A549 (cell line): ENCODE measurements around the gene MAGI2. TPM values are rescaled to one million over a fixed set of nuclear protein-coding genes. Genes with fewer than 3 reads are reported as not detected.

Source experiments
- ATAC-seq, 2 experiments: fragments of 200-7000 bp in 1 of 2; fragments of >200 bp in 1 of 2; cut with Nextera tagmentation in 1 of 2; cut with Tn5 transposase in 1 of 2; 3 replicates each; pipeline versions ENCODE4 v1.8.0 to v1.9.1; 2018 to 2020; ENCODE audit warnings: mild to moderate bottlenecking in 1 of 2, moderate library complexity in 1 of 2
- CTCF ChIA-PET: fragments of 300-600 bp; sonication (Branson Sonifier 250); formaldehyde crosslinking; extraction: SDS; loops from one replicate; lab custom pipeline; 2021; ENCODE audit warnings: antibody characterized with exemption, inconsistent platforms; lab: Yijun Ruan, JAX
- POLR2A ChIA-PET: fragments of 350-600 bp; formaldehyde crosslinking; extraction: SDS; loops from one replicate; lab custom pipeline; 2021; ENCODE audit warnings: antibody characterized with exemption, inconsistent platforms; lab: Yijun Ruan, JAX
- DNase-seq, 2 experiments: peaks; one replicate each; pipeline versions ENCODE4 v3.0.0 to v3.0.0-alpha.2; 2011 to 2016; ENCODE audit warnings: low read depth in 1 of 2, low spot score in 1 of 2
- FAIRE-seq: peaks from 2 replicates; lab custom pipeline; 2011; peaks lifted over from hg19 to GRCh38; lab: Jason Lieb, UNC
- H3K27ac ChIP-seq, 2 experiments: fragments of >200 bp; sonication (Bioruptor Twin); formaldehyde crosslinking; 3 replicates each; pipeline ENCODE4 v1.5.1; 2016 to 2017
- H3K4me1 ChIP-seq: fragments of >200 bp; sonication (Bioruptor Twin); formaldehyde crosslinking; 3 replicates; pipeline ENCODE4 v1.6.1; 2016
- H3K4me2 ChIP-seq: fragments of >200 bp; sonication (Bioruptor Twin); formaldehyde crosslinking; 3 replicates; pipeline ENCODE4 v1.6.1; 2016
- H3K4me3 ChIP-seq: fragments of >200 bp; sonication (Bioruptor Twin); formaldehyde crosslinking; 3 replicates; pipeline ENCODE4 v1.5.1; 2016
- H3K9me3 ChIP-seq: fragments of >200 bp; sonication (Bioruptor Twin); formaldehyde crosslinking; 3 replicates; pipeline ENCODE4 v1.6.1; 2016
- ATOH8 ChIP-seq: fragments of 250-450 bp; sonication (Bioruptor Pico); IDR thresholded peaks from 2 replicates; pipeline ENCODE4 v1.5.0; 2020; ENCODE audit warnings: low read depth, mild to moderate bottlenecking, moderate library complexity
- BCL3 ChIP-seq: fragments of >200 bp; sonication (Bioruptor Twin); formaldehyde crosslinking; IDR thresholded peaks from 3 replicates; pipeline ENCODE4 v1.6.1; 2016
- BHLHE40 ChIP-seq: IDR thresholded peaks from 2 replicates; pipeline ENCODE4 v1.6.1; 2012; ENCODE audit warnings: low read depth, low read length, inconsistent platforms
- CEBPB ChIP-seq, 2 experiments: fragments of >200 bp in 1 of 2; sonication (Bioruptor Twin) in 1 of 2; formaldehyde crosslinking in 1 of 2; IDR thresholded peaks; 2 replicates each; pipeline ENCODE4 v1.6.1; 2012 to 2016
- CHD4 ChIP-seq: fragments of 200-600 bp; sonication (generic); IDR thresholded peaks from 2 replicates; pipeline ENCODE4 v1.6.1; 2016; ENCODE audit warnings: antibody characterized with exemption, mild to moderate bottlenecking, borderline replicate concordance
- EHMT2 ChIP-seq: fragments of 200-600 bp; sonication (generic); IDR thresholded peaks from 2 replicates; pipeline ENCODE4 v1.6.1; 2016; ENCODE audit warnings: antibody characterized with exemption, low read depth, mild to moderate bottlenecking, moderate library complexity
- EP300 ChIP-seq, 2 experiments: fragments of >200 bp; sonication (Bioruptor Twin); formaldehyde crosslinking; IDR thresholded peaks; 2 replicates in 1 of 2; 3 replicates in 1 of 2; pipeline ENCODE4 v1.6.1; 2016 to 2017
- FOSB ChIP-seq: fragments of 250-450 bp; sonication (Bioruptor Pico); IDR thresholded peaks from 2 replicates; pipeline ENCODE4 v1.5.0; 2020; ENCODE audit warnings: mild to moderate bottlenecking, moderate library complexity
- HOXB13 ChIP-seq: fragments of 250-450 bp; sonication (Bioruptor Pico); IDR thresholded peaks from 2 replicates; pipeline ENCODE4 v1.5.0; 2020; ENCODE audit warnings: low read depth, mild to moderate bottlenecking, moderate library complexity
- HOXB5 ChIP-seq: fragments of 250-450 bp; sonication (Bioruptor Pico); IDR thresholded peaks from 2 replicates; pipeline ENCODE4 v1.5.0; 2020; ENCODE audit warnings: mild to moderate bottlenecking, moderate library complexity
- JUNB ChIP-seq: fragments of >200 bp; sonication (Bioruptor Twin); formaldehyde crosslinking; IDR thresholded peaks from 2 replicates; pipeline ENCODE4 v1.6.1; 2016
- KDM1A ChIP-seq: fragments of 200-600 bp; sonication (generic); IDR thresholded peaks from 2 replicates; pipeline ENCODE4 v1.6.1; 2016; ENCODE audit warnings: low read depth, mild to moderate bottlenecking
- KDM5A ChIP-seq: fragments of 200-600 bp; sonication (generic); IDR thresholded peaks from 2 replicates; pipeline ENCODE4 v1.6.1; 2016; ENCODE audit warnings: antibody characterized with exemption, mild to moderate bottlenecking
- NFE2L2 ChIP-seq: fragments of 150-350 bp; conservative IDR thresholded peaks from 2 replicates; pipeline ENCODE4 v1.6.1; 2014; ENCODE audit warnings: low read length
- PBX3 ChIP-seq: IDR thresholded peaks from 2 replicates; pipeline ENCODE4 v1.6.1; 2012
- PHF8 ChIP-seq: fragments of 200-600 bp; sonication (generic); IDR thresholded peaks from 2 replicates; pipeline ENCODE4 v1.6.1; 2016; ENCODE audit warnings: low read depth, mild to moderate bottlenecking, antibody characterized with exemption, moderate library complexity, borderline replicate concordance
- POLR2A ChIP-seq: IDR thresholded peaks from 2 replicates; pipeline ENCODE4 v1.6.1; 2012; ENCODE audit warnings: mild to moderate bottlenecking, low read length
- REST ChIP-seq: fragments of 200-600 bp; sonication (generic); IDR thresholded peaks from 2 replicates; pipeline ENCODE4 v1.6.1; 2016; ENCODE audit warnings: antibody characterized with exemption, mild to moderate bottlenecking, moderate library complexity
- RNF2 ChIP-seq: fragments of 200-600 bp; sonication (generic); IDR thresholded peaks from 2 replicates; pipeline ENCODE4 v1.6.1; 2016; ENCODE audit warnings: low read depth, mild to moderate bottlenecking, antibody characterized with exemption, moderate library complexity, borderline replicate concordance
- ZFP36 ChIP-seq: fragments of 450-650 bp; IDR thresholded peaks from 2 replicates; pipeline ENCODE4 v1.6.1; 2014; ENCODE audit warnings: borderline replicate concordance; ENCODE audit not compliant: partially characterized antibody
- WGBS: methylation state at CpG from one replicate; pipeline ENCODE4 v1.1.6; 2017; ENCODE audit errors: missing lambda C conversion rate; 5-methylcytosine and 5-hydroxymethylcytosine counted together
- polyA plus RNA-seq, 4 experiments: library from polyadenylated mRNA; depleted of rRNA in 3 of 4; stranded (reverse); fragments of >200 nt; fragmentation: RNase III in 1 of 4; extraction: RNeasy Plus Mini Kit Qiagen cat#74134 plus additional on column Dnase treatment in 1 of 4; gene quantifications; 2 replicates in 3 of 4; 3 replicates in 1 of 4; pipeline ENCODE4 v1.2.3, GENCODE V29; 2011 to 2017

MAGI2 gene
- polyA plus RNA-seq, 2 of the 4 experiments (the other 2 are of a cell fraction) = 0.48 to 0.81 TPM

GRCh38 chr7:78317371-78317770 lies 1136.1 kb downstream of the MAGI2 start:
- H3K9me3 ChIP-seq = no peaks in the 10 kb centered on the region
- 37% methylated on average over 12 of the region's 12 CpGs for WGBS
- DNase-seq (no peak), FAIRE-seq (no peak), ATAC-seq (no peak)
- no peak overlapping the region for H3K27ac ChIP-seq
- ChIA-PET POLR2A (no interaction called here), CTCF (no interaction called here)
- H3K4me1 ChIP-seq = no peaks in the 10 kb centered on the region
- no peak for TF ChIP-seq BCL3
- H3K4me3 ChIP-seq = no peak overlapping the region
- H3K4me2 ChIP-seq = no peak overlapping the region

- no peak overlapping the region for H3K4me2 ChIP-seq
- TF ChIP-seq EHMT2 (no peak), FOSB (CRISPR knock-in tag) (no peak), BHLHE40 (no peak), PBX3 (no peak), KDM1A (no peak), ATOH8 (CRISPR knock-in tag) (no peak), EP300 (IDR thresholded peaks at IDR 0.05) (no peak), POLR2A (no peak), NFE2L2 (no peak), JUNB (no peak), HOXB13 (CRISPR knock-in tag) (no peak), CEBPB (IDR thresholded peaks at IDR 0.05) (no peak), RNF2 (no peak), CHD4 (no peak), KDM5A (no peak)
- no peaks in the 10 kb centered on the region for H3K9me3 ChIP-seq
- ChIA-PET POLR2A (interaction anchor here (0.6 kb wide), 1 partner anchor 17 kb away, joined by 9 read pairs; no protein-coding TSS in a partner anchor), CTCF (no interaction called here)
- H3K27ac ChIP-seq = no peak overlapping the region
- H3K4me3 ChIP-seq = no peak overlapping the region
- FAIRE-seq (no peak), ATAC-seq (no peak), DNase-seq (no peak)
- H3K4me1 ChIP-seq = no peaks in the 10 kb centered on the region
These were observed 1137.4 kb downstream of the MAGI2 start for GRCh38 chr7:78316110-78316509.

GRCh38 chr7:78315119-78315518 lies 1138.3 kb downstream of the MAGI2 start:
- no peak for ATAC-seq
- no peaks in the 10 kb centered on the region for H3K9me3 ChIP-seq
- H3K4me2 ChIP-seq = no peak overlapping the region
- no peak for FAIRE-seq
- TF ChIP-seq REST (no peak), PHF8 (no peak), HOXB13 (CRISPR knock-in tag) (no peak), HOXB5 (no peak), ZFP36 (no peak)
- no peaks in the 10 kb centered on the region for H3K4me1 ChIP-seq
- ChIA-PET POLR2A (no interaction called here), CTCF (no interaction called here)
- DNase-seq = no peak
- no peak overlapping the region for H3K4me3 ChIP-seq
- whole genome bisulfite sequencing = 15% methylated on average over 2 of the region's 2 CpGs
- no peak overlapping the region for H3K27ac ChIP-seq
